Measurements from ENCODE around the gene HDAC4.

The HDAC4 gene

DNA sequence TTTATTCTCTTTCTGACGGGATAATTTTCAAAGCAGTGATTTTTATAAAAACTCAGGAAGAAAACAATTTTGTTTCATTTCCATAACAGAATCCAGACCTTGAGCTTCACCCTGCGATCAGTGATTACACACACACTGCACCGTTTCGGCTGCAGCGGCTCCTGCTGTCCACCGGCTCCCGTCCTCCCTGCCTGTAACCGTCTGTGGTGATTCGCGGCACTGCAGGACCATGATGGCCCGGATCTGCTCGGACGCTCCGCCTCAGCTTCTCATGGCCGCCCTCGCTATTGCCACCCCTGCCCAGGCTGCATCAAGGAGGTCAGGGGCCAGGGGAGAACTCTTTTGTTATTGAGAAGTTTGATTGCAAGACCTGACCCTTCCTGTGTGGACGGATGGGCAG lies 306.9 kb downstream of the HDAC4 start:
- DNase-seq, result no peak

DNA sequence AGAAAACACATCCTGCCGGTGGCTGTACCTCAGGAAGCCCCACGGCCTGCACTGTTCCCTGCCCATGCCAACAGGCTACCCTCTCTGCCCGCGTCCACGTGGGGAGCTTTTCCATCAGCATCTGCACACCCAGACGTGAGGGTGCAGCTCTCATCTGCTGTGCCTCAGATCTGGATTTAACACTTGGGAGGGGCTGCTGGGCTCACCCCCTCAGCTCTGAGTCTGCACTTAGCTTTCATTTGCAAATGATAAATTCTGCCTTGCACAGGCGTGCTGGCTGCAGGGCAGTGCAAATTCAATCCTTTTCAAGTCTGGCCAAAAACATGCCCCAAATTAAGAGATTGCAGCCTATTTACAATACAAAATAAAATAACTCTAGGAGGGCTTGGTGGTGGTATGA lies 307.3 kb downstream of the HDAC4 start:
- DNase-seq, result no peak

DNA sequence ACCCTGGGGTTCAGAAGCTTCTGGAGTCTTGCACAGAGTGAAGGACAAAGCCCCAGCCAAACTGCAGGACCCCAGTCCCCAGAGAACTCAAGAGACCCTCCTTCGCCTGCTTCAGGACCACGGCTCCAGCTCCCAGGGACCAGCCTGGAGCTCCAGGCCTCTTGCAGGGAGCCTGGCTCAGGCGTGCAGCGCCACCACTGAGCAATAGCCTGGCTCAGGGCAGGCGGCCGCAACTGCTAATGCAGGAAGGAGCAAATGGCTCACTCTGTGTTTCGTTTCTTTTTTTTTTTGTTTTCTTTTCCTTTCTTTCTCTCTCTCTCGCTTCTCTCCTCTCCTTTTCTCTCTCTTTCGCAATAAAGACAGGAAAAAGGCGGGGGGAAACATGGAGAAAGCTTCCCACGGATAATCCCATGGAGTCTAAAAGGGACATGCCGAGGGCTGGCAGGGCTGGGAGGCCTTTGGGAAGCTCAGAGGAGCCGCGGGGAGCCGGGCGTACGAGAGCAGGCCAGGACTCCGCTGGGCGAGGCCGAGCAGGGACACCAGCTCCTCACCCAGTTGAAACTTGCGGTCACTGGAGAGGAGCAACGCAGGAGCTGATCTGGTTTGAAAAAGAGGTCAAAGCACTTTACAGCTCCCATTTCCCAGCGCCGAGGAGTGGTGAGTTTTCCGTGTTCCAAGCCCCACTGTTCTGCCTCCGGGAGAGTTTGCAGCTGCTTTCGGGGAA lies 308.1 kb downstream of the HDAC4 start:
- DNase-seq, result no peak

DNA sequence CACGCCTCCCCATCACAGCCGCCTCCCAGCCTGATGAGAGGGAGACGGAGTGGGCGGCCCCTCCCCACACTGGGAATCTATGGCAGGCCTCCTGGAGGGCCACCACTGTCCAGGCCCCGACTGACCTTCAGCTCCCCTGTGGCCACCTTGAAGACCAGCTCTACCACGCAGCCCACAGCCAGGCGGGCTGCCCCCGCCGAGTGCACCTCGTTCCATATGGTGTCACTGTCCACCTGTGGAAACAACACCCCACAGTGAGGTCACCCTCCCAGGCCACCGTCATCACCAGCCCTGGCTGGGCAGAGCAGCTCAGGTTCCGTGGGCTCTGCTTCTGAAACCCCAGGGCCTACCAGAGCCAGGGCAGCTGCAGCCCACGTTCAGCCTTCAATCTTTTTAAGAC lies 310.9 kb downstream of the HDAC4 start:
- DNase-seq, result no peak

DNA sequence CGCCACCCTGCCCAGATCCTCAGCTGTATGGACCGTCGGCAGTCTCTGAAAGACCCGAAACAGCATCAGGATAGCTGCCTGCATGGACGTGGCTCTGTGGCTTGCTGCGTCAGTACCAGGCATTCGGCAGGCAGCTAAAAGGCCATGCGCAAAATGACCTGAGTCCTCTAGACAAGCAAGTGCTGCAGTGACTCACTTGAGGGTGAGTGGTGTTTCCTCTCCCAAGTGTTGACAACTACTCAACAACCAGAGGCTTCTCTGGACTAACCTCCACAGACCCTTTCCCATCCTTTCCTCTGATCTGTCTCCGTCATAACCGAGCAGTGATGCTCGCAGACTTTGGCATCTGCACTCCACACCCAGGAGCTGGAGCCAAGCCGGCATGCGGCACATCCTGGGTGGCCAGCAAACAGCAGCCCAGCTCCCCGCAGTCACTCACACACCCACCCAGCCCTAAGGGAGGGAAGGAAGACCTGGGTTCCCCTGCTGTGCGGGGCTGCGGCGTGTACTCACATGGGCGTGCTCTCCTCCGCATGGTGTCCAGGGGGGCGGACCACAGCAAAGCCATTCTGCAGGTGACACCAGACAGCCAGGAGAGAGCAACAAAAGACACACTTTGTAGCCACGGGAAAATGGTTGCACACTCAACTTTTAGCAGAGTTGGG lies 313.6 kb downstream of the HDAC4 start:
- no peak for DNase-seq

DNA sequence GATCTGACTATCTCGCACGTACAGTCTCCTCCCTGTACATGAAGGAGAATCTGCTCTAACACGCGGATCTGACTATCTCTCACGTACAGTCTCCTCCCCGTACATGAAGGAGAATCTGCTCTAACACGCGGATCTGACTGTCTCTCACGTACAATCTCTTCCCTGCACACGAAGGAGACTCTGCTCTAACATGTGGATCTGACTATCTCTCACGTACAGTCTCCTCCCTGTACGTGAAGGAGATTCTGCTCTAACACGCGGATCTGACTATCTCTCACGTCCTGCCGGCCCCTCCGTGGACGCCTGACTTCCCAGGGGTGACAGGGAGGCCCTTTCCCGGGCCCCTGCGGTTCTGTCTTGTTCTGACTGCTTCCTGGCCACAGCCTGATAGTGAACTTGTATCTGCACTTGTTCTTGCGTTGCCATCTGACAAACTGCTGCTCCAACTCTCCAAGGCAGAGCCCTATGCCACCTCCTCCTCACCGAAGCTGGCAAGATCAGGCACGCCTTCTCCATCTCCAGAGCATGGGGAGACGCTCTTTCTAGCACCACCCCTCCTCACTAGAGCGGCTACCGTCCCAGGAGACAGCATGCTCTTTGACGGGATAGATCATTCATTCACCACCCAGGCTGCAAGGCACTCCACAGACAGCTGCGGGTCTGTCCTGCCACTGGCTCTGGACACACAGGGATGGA lies 314.3 kb downstream of the HDAC4 start:
- DNase-seq, result no peak

DNA sequence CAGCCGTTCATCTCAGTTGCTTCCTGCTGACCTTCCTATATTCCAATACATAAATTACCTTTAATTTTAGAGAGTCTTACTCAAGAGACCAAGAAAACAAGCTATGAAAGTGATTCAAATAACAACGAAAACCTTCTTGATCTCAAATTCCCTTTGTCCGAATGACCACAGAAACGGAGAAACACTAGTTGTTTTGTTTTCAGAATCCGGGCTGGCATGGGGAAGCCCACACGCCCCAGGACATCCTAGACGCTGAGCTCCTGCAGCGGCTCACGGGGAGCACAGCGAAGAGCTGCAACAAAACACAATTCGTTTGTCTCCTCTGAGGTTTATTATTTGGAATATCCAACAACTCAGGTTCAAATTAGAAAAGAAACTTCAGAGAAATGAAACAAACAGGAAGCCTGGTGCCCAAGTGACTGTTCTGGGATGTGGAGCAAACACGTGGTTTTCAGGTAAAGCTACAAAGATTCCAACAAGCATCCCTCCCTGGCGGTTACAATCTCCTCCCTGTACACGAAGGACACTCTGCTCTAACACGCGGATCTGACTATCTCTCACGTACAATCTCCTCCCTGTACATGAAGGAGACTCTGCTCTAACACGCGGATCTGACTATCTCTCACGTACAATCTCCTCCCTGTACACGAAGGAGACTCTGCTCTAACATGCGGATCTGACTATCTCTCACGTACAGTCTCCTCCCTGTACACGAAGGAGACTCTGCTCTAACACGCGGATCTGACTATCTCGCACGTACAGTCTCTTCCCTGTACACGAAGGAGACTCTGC lies 315.4 kb downstream of the HDAC4 start:
- no peak for DNase-seq

DNA sequence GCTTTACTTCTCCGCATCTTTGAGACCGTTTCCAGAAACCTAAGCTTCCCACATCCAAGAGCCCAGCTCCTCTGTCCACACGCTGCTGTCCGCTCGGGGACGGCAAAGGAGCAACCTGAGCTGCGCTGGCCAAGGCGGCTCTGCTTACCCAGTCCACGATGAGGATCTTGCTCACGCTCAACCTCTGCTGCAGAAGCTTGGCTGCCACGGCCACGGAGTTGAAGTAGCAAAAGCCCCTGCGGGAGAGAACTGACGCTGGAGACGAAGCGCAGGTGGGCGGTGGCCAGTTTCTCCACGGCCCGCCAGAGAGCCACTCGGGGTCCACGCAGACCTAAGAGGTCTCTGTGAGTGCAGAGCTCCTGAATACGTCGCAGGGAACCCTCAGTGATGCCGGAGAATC lies 316.8 kb downstream of the HDAC4 start:
- DNase-seq, result no peak

DNA sequence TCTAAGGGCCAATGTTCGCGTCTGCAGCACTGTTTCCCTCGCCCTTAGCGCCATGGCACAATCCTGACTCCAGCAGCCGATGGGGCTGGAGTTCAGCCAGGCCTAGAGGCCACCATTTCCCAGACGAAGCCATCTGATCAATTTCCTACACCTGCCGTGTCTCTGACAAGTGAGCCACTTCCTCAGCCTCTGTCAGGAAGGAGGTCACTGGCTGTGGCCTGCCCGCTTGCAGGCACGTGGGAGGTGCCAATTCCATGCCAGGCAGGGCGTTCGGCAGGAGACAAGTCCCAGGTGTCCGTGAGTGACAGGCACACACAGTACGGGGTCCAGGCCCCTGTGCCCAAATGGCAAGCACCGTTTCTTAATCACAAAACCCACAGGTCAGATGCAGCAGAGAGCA lies 318.4 kb downstream of the HDAC4 start:
- no peak for DNase-seq

DNA sequence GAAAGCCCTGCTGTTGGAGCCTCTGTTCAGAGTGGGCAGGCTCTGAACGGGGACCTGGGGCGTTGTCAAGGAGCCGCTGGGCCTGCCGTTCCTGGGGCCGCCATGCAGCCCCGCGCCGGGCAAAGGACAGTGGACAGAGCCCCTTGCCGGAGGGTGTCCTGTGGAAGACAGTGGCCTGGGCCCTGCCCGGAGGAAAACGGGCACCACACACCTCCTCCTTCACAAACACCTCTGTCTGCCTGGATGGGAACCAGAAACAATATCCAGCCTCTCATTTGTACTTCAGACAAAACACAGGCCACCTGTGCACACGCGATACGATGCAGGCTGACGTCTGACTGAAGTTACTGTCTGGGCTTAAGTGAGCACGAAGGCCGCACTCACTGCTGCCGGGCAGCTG lies 319.2 kb downstream of the HDAC4 start:
- DNase-seq, result no peak

DNA sequence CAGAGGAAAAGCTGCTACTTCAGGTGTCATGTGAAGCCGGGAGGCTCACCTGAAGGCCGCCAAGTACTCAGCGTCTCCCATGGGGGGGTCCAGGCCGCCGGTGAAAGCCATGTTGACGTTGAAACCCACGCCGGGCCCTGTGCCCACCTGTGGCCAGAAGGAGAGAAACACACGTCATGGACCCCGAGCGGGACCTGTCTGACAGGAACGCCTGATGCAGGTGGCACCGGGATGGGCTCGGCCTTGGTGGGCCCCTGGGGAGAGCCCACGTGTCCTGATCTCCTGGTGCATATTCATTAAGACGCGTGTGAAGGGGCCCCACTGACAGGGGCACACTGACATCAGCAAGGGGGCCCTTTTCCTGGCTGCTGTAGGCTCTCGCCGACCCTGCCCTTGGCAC lies 319.8 kb downstream of the HDAC4 start:
- no peak for DNase-seq

DNA sequence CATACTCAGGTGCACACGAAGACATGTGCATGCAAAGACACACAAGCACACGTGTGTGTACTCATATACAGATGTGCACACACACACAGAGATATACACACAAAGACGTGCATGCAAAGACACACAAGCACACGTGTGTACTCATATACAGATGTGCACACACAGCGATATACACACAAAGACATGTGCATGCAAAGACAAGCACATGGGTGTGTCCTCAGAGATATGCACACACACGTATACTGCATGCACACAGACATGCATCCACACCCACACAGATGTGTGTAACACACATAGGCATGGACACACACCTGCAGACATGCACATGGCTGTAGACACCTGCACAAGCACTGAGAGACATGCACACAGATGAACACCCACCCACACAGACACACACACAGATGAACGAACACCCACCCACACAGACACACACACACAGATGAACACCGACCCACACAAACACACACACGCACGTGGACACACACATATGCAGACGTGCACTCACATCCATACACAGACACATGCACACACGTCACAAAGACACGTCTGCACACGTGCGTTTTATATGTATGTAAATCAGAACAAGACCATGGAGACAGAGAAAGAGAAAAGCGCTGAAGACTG lies 321.0 kb downstream of the HDAC4 start:
- DNase-seq, result no peak

DNA sequence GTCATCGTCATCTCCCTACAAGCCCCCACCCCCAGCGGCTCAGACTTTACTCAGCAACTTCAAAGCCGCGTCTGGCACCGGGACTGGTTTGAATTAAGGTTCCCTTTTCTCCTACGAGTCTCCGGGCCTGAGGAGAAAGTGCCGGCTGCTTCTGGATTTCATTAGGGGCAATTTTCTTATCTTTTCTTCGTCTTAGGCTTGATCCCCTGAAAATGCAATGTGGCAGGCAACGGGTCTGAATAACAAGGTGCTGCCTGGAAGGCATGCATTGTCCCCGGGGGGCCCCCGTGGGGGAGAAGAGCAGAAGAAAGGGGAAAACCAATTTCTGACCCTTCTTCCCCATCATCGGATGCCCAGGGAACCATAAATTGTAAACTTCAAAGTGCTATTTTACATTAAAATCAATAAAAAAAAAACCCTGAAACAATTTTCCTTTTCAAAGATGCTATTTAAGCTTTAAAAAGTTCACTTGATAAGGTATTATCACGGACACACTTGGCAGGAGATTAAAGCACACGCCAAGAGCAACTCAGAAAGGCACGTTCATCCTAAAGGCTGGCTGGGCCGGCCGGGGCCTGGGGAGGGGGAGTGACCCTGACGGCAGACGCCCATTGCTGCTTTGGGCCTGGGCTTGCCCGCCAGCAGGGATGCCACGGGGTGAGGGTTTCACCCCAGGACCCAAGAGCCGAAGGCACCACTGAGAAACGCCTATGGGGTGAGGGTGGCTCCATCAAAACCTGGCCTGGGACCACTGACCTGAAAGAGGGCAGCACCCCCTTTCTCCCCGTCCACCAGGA lies 322.5 kb downstream of the HDAC4 start:
- no peak for DNase-seq

DNA sequence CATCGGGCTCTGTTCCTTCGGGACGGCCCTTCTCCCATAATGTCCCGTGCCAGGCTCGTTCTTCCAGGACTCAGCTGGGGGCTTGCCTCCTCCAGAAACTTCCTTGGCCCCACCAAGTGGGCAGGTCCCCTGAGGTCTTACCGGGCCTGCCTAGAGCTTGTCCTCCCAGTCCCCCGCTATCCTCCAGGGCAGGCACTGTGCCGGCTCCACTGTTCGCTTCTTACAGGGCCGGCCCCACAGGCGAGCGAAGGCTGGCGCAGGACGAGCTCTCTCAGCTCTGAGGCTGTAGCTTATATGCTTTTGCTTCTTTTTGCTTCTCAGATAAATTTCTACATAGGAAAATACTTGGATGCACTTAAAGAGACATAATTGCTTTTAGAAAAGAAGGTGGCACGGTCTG lies 323.6 kb downstream of the HDAC4 start:
- no peak for DNase-seq

DNA sequence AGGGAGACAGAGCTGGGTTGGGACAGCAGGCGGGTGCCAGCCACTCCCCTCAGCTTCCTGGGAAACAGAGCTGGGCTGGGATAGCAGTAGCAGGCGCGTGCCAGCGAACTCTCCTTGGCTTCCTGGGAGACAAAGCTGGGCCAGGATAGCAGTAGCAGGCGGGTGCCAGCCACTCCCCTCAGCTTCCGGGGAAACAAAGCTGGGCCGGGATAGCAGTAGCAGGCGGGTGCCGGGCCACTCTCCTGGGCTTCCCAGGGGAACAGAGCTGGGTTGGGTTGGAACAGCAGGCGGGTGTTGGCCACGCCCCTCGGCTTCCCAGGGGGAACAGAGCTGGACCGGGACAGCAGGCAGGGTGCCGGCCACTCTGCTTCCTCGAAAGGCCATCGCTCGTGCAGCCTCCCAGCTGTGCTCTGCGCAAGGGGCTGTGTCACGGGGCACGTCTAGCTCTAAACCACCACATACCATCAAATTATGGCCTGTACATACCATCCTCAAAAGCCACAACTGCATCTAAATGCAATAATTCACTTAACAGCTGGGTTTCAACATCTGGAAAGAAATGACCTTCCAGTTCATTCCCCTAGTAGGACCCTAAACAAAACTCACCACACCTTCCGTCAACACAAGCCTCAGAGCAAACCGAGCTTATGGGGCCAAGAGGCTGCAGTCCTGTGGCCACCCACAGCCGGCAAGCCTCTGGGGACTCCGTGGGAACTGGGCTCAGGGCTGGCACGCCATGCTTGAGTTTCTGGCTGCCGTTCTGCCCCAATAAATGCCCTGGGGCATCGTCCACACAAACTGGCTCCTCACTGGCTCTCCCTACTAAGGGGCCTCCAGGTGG lies 324.7 kb downstream of the HDAC4 start:
- DNase-seq, result no peak

DNA sequence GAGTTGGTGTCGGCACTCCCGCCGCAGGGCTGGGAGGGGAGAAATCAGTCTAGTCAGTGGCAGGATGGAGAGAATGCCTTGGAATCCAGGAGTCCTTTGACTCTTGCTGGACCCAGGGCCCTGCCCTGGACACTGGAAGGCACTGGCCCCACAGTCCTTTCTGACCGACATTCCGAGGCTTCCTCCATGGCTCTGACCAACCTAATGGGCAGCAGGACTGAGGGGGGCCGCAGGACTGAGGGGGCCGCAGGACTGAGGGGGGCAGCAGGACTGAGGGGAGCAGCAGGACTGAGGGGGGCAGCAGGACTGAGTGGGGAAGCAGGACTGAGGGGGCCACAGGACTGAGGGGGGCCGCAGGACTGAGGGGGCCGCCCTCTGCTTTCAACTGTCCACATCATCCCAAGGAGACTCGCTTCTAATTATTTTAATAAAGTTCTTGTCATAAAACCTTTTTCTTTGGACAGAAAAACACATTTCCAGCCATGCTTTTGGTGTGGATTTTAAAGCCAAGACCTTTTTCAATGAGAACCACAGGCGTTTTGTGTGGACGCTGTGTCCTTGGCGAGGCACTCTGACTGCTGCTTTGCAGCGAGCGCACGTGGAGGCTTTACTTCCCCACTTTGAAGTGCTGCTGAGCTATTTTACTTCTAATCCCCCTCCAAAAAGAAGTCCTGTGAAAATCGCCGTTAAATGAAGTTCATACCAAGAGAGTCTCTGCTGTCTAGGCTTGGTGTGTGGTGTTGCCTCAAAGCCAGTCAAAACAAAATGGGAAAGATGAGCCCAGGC lies 326.9 kb downstream of the HDAC4 start:
- DNase-seq, result no peak

DNA sequence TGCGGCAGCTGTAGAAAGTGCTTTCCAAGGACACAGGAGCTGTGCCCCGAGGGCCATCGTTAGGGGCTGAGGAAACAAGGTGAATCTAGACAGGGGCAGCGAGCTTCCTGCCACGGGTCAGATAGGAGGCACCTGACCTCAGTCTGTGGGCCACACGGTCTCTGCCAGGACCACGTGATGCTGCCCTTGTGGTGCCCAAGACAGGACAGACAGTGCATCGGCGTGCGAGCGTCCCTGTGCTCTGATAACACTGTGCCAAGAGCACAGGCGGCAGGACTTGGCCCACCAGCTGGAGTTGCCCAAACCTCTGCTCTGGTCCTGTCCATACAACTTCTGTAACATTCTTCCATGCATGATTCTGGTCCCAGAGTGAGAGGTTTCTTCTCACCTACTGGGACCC lies 327.6 kb downstream of the HDAC4 start:
- DNase-seq, result no peak

DNA sequence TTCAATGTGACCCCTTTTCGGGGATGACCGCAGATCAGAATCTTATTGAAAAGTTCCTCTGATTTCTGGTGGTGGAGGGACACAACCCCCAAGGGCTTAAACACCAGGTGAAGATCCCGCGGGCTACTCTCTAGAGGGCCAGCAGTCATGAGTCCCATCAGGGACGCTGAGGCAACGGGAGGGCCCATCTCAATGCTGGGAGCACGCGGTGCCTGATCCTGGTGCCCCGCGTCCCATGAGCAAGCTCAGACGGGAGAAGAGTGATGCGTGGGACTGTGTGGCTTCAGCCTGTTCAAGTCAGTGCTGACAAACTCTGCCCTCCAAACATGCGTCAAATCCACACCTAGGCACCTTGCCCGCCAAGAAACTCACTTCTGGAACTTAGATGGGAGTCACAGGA lies 328.0 kb downstream of the HDAC4 start:
- no peak for DNase-seq

DNA sequence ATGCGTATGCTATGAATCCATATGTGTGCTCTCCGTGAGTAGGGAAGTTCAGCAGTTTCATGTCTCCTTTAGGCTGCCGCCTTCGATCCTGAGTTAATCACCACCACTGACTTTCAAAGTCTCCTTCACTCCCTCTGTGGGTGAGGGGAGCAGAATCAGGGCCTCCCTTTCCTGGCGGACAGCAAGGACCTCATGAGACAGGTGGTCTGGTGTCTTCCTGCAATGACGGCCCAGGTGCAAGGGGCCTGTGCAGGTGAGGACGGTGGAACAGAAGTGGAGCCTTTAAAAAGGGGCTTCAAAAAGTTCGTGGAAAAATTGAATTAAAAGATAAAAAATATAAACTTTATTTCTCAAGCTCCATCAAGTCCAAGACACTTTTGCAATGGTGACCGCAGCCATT lies 330.4 kb downstream of the HDAC4 start:
- DNase-seq, result no peak
